SIG-M5 treated with dmso at 0.1 percent for 504 hours (cell line): ENCODE measurements around the gene MVD.
A peak's percentile ranks its signal among the peaks of the same experiment; 100 is the strongest.

Source experiments
- DNase-seq: peaks from one replicate; lab custom pipeline; 2025; ENCODE audit not compliant: unreplicated experiment; lab: John Stamatoyannopoulos, UW

MVD gene

GRCh38 chr16:88697116-88697830 lies 34.4 kb upstream of the MVD start:
- DNase-seq = no peak

- DNase-seq = no peak
These were observed 33.5 kb upstream of the MVD start for GRCh38 chr16:88696441-88696840.

- no peak for DNase-seq
These were observed 32.9 kb upstream of the MVD start for GRCh38 chr16:88695753-88696152.

- DNase-seq = no peak
These were observed 32.3 kb upstream of the MVD start for GRCh38 chr16:88695218-88695617.

GRCh38 chr16:88694221-88695087 lies 31.6 kb upstream of the MVD start:
- DNase-seq = no peak

GRCh38 chr16:88693420-88694177 lies 30.7 kb upstream of the MVD start:
- no peak for DNase-seq

GRCh38 chr16:88692861-88693260 lies 30.0 kb upstream of the MVD start:
- no peak for DNase-seq

- peak; percentile 67 for DNase-seq
These were observed 29.2 kb upstream of the MVD start for GRCh38 chr16:88691924-88692560.

- DNase-seq = no peak
These were observed 28.4 kb upstream of the MVD start for GRCh38 chr16:88691129-88691813.

- no peak for DNase-seq
These were observed 27.6 kb upstream of the MVD start for GRCh38 chr16:88690341-88691128.

- no peak for DNase-seq
These were observed 25.3 kb upstream of the MVD start for GRCh38 chr16:88688013-88688778.

- no peak for DNase-seq
These were observed 24.8 kb upstream of the MVD start for GRCh38 chr16:88687676-88688012.

- DNase-seq = no peak
These were observed 24.3 kb upstream of the MVD start for GRCh38 chr16:88687254-88687576.

- DNase-seq = peak; percentile 60
These were observed 23.8 kb upstream of the MVD start, which contains the start of gene SNAI3 for GRCh38 chr16:88686439-88687253. Gene SNAI3 (minus strand): TSS chr16:88686507. CDS start chr16:88686406, 101 bp downstream.

- DNase-seq = peak; percentile 45
These were observed 23.2 kb upstream of the MVD start for GRCh38 chr16:88686062-88686438.

GRCh38 chr16:88685156-88686061 lies 22.5 kb upstream of the MVD start:
- peak; percentile 74 for DNase-seq

- peak; percentile 5 for DNase-seq
These were observed 21.8 kb upstream of the MVD start for GRCh38 chr16:88684569-88685155.
